ENCODE data around the gene COPS7B. TPM values are rescaled to one million over a fixed set of nuclear protein-coding genes. Genes with fewer than 3 reads are reported as not detected.
A peak's percentile ranks its signal among the peaks of the same experiment; 100 is the strongest.

Gene COPS7B
- total RNA-seq, 1 experiment from 2014 or later = 66.5 TPM

- Histone ChIP-seq H3K4me3 (ENCODE audit: low read depth, low read length, poor library complexity, severe bottlenecking) (peak overlapping the region; percentile 78), H3K9me3 (ENCODE audit: low read depth, low read length, poor library complexity, severe bottlenecking) (no peaks in the 10 kb centered on the region), H3K27me3 (replicated peaks; ENCODE audit: insufficient read depth, low read depth, low read length, poor library complexity) (no peaks in the 10 kb centered on the region), H3K27ac (ENCODE audit: low read depth, low read length, poor library complexity, severe bottlenecking) (peak overlapping the region; percentile 78), H3K36me3 (ENCODE audit: insufficient read depth, low read length, poor library complexity, severe bottlenecking) (no peaks in the 10 kb centered on the region), H3K4me1 (ENCODE audit: insufficient read depth, low read length, poor library complexity, severe bottlenecking) (peaks cover 10% of the 10 kb centered on the region)
- BruUV-seq (replicated peaks) = TSS peak; percentile 18
- no peak for TF ChIP-seq EZH2 (IDR thresholded peaks at IDR 0.05; ENCODE audit: borderline replicate concordance, low read depth, low read length, poor library complexity, severe bottlenecking)
- TF ChIP-seq, protein P1, sequence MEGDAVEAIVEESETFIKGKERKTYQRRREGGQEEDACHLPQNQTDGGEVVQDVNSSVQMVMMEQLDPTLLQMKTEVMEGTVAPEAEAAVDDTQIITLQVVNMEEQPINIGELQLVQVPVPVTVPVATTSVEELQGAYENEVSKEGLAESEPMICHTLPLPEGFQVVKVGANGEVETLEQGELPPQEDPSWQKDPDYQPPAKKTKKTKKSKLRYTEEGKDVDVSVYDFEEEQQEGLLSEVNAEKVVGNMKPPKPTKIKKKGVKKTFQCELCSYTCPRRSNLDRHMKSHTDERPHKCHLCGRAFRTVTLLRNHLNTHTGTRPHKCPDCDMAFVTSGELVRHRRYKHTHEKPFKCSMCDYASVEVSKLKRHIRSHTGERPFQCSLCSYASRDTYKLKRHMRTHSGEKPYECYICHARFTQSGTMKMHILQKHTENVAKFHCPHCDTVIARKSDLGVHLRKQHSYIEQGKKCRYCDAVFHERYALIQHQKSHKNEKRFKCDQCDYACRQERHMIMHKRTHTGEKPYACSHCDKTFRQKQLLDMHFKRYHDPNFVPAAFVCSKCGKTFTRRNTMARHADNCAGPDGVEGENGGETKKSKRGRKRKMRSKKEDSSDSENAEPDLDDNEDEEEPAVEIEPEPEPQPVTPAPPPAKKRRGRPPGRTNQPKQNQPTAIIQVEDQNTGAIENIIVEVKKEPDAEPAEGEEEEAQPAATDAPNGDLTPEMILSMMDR (conservative IDR thresholded peaks at IDR 0.05; ENCODE audit: low read depth, low read length) = no peak
- ChIA-PET CTCF (no interaction called here), POLR2A (ENCODE audit: low non-redundant PET) (no interaction called here)
- intact Hi-C loops (cut with micrococcal nuclease; ENCODE audit: unreplicated experiment) = loop anchor here (5.0 to 10.0 kb wide), 3 partner anchors 65 to 170 kb away; no protein-coding TSS in a partner anchor
- peak; percentile 14 for DNase-seq (ENCODE audit: low spot score)
Observed at GRCh38 chr2:231781798-231782726, 4.2 kb upstream of the COPS7B start.

- Histone ChIP-seq H3K4me1 (ENCODE audit: insufficient read depth, low read length, poor library complexity, severe bottlenecking) (peaks cover 11% of the 10 kb centered on the region), H3K27me3 (replicated peaks; ENCODE audit: insufficient read depth, low read depth, low read length, poor library complexity) (no peaks in the 10 kb centered on the region), H3K27ac (ENCODE audit: low read depth, low read length, poor library complexity, severe bottlenecking) (no peak overlapping the region), H3K9me3 (ENCODE audit: low read depth, low read length, poor library complexity, severe bottlenecking) (no peaks in the 10 kb centered on the region), H3K36me3 (ENCODE audit: insufficient read depth, low read length, poor library complexity, severe bottlenecking) (peaks cover 9% of the 10 kb centered on the region), H3K4me3 (ENCODE audit: low read depth, low read length, poor library complexity, severe bottlenecking) (no peak overlapping the region)
- BruUV-seq (replicated peaks) = no TSS peak
- DNase-seq (ENCODE audit: low spot score) = no peak
- ChIA-PET CTCF (interaction anchor here (0.5 to 1.4 kb wide), 2 partner anchors 108 to 183 kb away, joined by 3 to 5 read pairs; no protein-coding TSS in a partner anchor), POLR2A (ENCODE audit: low non-redundant PET) (no interaction called here)
- intact Hi-C loops (cut with micrococcal nuclease; ENCODE audit: unreplicated experiment) = loop anchor here (10.0 kb wide), 1 partner anchor 111 kb away; no protein-coding TSS in a partner anchor
- TF ChIP-seq, protein P1 (conservative IDR thresholded peaks at IDR 0.05; ENCODE audit: low read depth, low read length) = no peak
- no peak for TF ChIP-seq EZH2 (IDR thresholded peaks at IDR 0.05; ENCODE audit: borderline replicate concordance, low read depth, low read length, poor library complexity, severe bottlenecking)
Observed at GRCh38 chr2:231785413-231785812, 832 bp upstream of the COPS7B start.

DNA sequence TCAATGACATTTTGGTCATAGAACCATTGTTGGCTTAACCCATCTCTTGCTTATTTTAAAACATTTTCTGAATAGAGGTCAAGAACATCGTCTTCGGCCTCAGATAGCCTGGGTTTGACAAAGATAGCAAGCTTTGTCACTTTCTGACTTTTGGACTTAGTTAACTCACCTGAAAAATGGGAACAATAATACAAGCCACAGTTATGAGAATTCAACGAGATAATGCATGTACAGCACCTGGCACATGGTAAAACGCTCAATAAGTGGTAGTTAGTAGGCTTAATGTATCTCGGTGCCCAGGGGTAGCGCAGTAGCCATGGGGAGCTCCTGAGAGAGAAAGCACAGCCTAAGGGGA is 446 bp upstream of the COPS7B start:
- intact Hi-C loops (cut with micrococcal nuclease; ENCODE audit: unreplicated experiment) = loop anchor here (10.0 kb wide), 1 partner anchor 111 kb away; no protein-coding TSS in a partner anchor
- H3K4me1 ChIP-seq (ENCODE audit: insufficient read depth, low read length, poor library complexity, severe bottlenecking) = peaks cover 11% of the 10 kb centered on the region
- peaks cover 10% of the 10 kb centered on the region for H3K36me3 ChIP-seq (ENCODE audit: insufficient read depth, low read length, poor library complexity, severe bottlenecking)
- TF ChIP-seq, protein P1 (conservative IDR thresholded peaks at IDR 0.05; ENCODE audit: low read depth, low read length) = no peak
- no peak for TF ChIP-seq EZH2 (IDR thresholded peaks at IDR 0.05; ENCODE audit: borderline replicate concordance, low read depth, low read length, poor library complexity, severe bottlenecking)
- no TSS peak for BruUV-seq (replicated peaks)
- H3K27me3 ChIP-seq (replicated peaks; ENCODE audit: insufficient read depth, low read depth, low read length, poor library complexity) = no peaks in the 10 kb centered on the region
- H3K9me3 ChIP-seq (ENCODE audit: low read depth, low read length, poor library complexity, severe bottlenecking) = no peaks in the 10 kb centered on the region
- POLR2A ChIA-PET (ENCODE audit: low non-redundant PET) = no interaction called here
- DNase-seq (ENCODE audit: low spot score) = no peak
- H3K27ac ChIP-seq (ENCODE audit: low read depth, low read length, poor library complexity, severe bottlenecking) = peak overlapping the region; percentile 77
- H3K4me3 ChIP-seq (ENCODE audit: low read depth, low read length, poor library complexity, severe bottlenecking) = peak overlapping the region; percentile 91
- CTCF ChIA-PET = interaction anchor here (0.5 to 1.4 kb wide), 2 partner anchors 108 to 183 kb away, joined by 3 to 5 read pairs; no protein-coding TSS in a partner anchor

Measured in A673 (cell line).